Stimulated activated CD8-positive, alpha-beta memory T cell treated with anti-CD3 and anti-CD28 coated beads, Interleukin-7, amount 100 ng/mL, for 4 hours (primary cell): ENCODE results near the gene TFDP2.
"Not testable (repeated sequence)": the region's sequence is repeated elsewhere in the genome, so short reads cannot be mapped to it uniquely, and the experiment has no call there.

Source experiments
- DNase-seq, 2 donors: peaks; one replicate each; pipeline ENCODE4 v3.0.0-alpha.2; 2020; ENCODE audit warnings: low read depth in 2 of 2

The TFDP2 gene

DNA sequence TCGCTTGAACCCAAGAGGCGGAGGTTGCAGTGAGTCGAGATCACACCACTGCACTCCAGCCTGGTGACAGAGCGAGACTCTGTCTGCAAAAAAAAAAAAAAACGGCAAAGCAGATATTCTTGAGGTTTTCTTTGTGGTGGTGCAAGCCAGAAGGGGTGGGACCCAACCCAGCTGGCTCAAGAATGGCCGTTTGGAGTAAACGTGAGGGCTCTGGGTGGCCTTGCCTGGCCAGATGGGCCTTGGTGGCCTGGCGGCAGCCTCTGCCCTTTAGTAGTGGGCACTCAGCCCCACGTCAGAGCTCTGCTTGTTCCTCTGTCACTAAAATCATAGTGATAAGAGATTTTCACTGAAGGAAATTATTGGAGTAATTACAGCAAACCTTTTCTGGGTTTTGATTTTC, 222.4 kb downstream of the TFDP2 start:
- no peak for DNase-seq

DNA sequence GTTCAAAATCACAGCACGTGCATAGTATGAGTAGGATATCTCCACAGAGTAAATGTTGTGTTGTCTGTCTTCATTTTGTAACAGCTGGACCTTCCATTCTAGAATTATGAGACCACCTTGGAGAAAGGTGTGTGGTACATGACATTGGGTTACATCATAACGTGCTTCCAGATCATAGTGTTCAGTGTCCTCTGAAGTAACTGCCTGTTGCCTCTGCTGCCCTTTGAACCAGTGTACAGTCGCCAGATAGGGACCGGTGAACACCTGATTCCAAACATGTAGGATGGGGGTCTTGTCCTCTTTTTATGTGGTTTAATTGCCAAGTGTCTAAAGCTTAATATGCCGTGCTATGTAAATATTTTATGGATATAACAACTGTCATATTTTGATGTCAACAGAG, 223.7 kb downstream of the TFDP2 start:
- DNase-seq, result not testable (repeated sequence)

- DNase-seq, result no peak
Measured at GRCh38 chr3:141921316-141921715, 228.0 kb downstream of the TFDP2 start.

DNA sequence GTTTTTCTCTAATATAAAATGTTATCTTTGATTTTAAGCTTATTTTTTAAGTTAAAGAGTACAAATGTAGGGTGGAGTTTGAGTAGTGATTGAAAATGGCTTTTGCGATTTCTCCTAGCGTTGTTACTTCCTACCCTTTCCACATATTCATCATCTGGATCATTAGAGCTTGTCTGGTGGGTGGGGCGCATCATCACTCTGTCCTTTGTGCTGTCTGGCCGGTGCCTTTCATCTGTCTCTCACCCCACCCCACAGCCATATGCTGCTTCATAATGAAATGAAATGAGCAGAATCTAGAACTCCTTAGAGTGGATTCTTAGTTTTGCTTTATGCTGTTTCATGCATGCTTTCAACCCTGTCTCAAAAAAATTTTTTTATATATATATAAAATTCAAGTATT, 228.6 kb downstream of the TFDP2 start:
- no peak for DNase-seq

- no peak for DNase-seq
Measured at GRCh38 chr3:141915766-141916165, 233.6 kb downstream of the TFDP2 start.

DNA sequence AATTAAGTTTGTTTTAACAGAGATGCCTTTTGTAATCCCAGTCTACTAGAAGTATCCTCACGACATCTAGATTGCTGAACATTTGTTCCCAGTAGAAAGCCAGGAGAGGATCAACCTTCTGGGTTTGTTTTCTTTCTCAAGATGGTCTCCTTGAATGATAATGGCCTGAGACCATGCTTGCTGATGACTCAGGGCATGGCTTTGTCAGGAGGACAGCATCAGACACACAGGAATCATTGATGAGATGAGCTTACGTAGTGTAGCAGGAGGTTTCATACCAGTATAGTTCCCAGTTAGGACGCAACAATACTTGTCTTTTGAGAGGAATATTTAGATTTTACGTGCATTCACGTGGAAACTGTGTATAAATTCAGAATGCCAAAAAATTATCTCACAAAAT, 234.3 kb downstream of the TFDP2 start:
- DNase-seq, result no peak

- DNase-seq, result no peak
Measured at GRCh38 chr3:141914311-141914710, 235.0 kb downstream of the TFDP2 start.

- peak in 1 of 2 donors; percentile 44 for DNase-seq
Measured at GRCh38 chr3:141913150-141913811, 236.1 kb downstream of the TFDP2 start.

GRCh38 chr3:141909986-141910385, 239.4 kb downstream of the TFDP2 start:
- DNase-seq, result not testable (repeated sequence)

GRCh38 chr3:141909408-141909807, 239.9 kb downstream of the TFDP2 start:
- no peak for DNase-seq

- DNase-seq, result no peak
Measured at GRCh38 chr3:141905129-141905528, 244.2 kb downstream of the TFDP2 start.

DNA sequence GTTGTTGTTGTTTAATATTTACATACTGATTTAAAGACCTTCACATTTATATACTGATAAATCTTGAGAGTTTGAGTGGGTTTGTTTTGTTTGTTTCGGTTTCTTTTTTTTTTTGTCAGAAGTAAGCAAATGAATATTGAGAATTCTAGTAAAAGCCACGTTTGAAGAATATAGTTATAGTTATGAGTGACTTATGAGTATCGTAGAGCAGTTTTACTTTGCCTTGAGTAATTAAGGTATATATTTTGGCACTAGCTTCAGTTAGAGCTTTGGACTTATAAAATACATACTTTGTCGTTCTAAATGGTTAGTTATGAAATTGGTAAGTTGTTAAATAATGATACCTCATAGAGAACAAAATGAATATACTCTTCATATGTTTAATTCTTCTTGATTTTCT, 245.1 kb downstream of the TFDP2 start:
- DNase-seq, result no peak

GRCh38 chr3:141901914-141902313, 247.4 kb downstream of the TFDP2 start:
- DNase-seq, result no peak

DNA sequence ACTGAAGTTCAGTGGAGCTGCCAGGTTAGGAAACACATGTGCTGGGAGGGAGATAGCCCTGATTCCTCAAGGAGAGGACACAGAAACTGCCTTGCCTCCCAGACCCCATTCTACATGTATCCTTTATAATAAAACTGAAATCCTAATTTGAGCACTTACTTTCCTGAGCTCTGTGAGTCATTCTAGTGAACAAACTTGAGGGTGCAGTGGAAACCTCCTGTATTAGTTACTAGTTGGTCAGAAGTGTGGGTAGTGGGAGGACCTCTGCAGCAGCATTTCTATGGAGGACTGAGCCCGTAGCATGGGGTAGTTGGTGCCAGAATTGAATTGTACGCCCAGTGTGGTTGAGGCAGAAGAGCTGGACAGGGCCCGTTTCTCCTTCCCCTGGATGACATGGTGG, 249.0 kb downstream of the TFDP2 start:
- no peak for DNase-seq

DNA sequence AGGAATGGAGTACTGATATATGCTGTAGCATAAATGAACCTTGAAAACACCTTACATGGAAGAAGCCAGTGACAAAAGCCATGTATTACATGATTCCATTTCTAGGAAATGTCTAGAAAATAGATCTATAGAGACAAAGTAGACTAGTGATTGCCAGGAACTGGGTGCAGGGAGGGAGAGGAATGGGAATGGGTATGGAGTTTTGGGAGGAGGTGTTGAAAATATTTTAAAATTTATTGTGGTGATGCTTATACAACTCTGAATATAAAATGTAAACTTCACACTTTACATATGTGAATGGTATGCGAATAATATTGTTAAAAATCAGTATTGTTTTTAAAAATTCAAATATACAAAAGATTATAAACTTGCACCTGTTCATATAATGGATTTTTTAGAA, 250.4 kb downstream of the TFDP2 start:
- no peak for DNase-seq

DNA sequence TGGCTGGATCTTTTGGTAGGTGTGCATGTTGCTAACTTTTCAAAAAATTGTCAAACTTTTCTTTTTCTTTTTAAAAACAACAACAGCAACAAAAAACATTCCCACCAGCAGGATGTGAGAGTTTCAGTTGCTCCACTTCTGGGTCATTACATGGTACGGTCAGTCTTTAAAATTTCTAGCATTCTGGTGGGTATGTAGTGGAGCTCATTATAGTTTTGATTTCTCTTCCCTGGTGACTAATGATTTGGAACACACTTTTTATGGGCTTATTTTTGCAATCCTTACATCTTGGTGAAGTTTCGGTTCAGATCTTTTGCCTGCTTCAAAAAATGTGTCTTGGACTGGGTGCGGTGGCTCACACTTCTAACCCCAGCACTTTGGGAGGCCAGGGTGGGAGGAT, 253.6 kb downstream of the TFDP2 start:
- DNase-seq, result no peak

DNA sequence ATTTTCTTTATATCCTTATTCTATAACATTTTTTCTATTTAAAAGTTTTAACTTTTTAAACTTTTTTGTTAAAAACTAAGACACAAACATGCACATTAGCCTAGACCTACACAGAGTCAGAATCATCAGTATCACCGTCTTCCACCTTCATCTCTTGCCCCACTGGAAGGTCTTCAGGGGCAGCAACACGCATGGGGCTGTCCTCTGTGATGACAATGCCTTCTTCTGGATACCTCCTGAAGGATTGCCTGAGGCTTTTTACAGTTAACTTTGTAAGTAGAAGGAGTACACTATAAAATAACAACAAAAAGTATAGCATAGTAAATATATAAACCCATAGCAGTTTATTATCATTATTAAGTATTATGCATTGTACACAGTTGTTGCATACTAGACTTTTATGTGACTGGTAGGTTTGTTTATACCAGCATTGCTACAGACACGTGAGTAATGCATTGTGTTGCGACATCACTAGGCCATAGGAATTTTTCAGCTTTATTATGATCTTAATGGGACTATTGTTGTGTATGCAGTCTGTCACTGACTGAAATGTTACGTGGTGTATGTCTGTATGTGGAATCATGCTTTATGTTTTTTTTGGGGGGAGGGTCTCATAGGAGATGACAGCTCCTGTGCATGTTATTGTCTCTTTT, 254.7 kb downstream of the TFDP2 start:
- DNase-seq, result no peak
